ENCODE data around the gene TTC31. TPM values are rescaled to one million over a fixed set of nuclear protein-coding genes. Genes with fewer than 3 reads are reported as not detected.

TTC31 gene
- total RNA-seq, 2 experiments from 2014 or later = 20.6 to 26.1 TPM

- H3K4me1 Mint-ChIP-seq (ENCODE audit: low read depth) = peaks cover 17% of the 10 kb centered on the region
- Histone ChIP-seq H3K4me1 (ENCODE audit: insufficient read depth, low read length) (peaks cover 24% of the 10 kb centered on the region), H3K36me3 (ENCODE audit: insufficient read depth, low read length) (peaks cover 40% of the 10 kb centered on the region), H3K9me3 (ENCODE audit: control insufficient read depth in 1 of 2, insufficient read depth in 1 of 2, low read length in 2 of 2) (no peaks in the 10 kb centered on the region), H3K27ac (ENCODE audit: low read depth in 1 of 2, low read length in 2 of 2) (no peak overlapping the region), H3K27me3 (ENCODE audit: control insufficient read depth in 1 of 2, insufficient read depth in 2 of 2, low read length in 2 of 2) (no peaks in the 10 kb centered on the region), H3K4me3 (ENCODE audit: low read length) (no peak overlapping the region)
- TF ChIP-seq, protein P1, sequence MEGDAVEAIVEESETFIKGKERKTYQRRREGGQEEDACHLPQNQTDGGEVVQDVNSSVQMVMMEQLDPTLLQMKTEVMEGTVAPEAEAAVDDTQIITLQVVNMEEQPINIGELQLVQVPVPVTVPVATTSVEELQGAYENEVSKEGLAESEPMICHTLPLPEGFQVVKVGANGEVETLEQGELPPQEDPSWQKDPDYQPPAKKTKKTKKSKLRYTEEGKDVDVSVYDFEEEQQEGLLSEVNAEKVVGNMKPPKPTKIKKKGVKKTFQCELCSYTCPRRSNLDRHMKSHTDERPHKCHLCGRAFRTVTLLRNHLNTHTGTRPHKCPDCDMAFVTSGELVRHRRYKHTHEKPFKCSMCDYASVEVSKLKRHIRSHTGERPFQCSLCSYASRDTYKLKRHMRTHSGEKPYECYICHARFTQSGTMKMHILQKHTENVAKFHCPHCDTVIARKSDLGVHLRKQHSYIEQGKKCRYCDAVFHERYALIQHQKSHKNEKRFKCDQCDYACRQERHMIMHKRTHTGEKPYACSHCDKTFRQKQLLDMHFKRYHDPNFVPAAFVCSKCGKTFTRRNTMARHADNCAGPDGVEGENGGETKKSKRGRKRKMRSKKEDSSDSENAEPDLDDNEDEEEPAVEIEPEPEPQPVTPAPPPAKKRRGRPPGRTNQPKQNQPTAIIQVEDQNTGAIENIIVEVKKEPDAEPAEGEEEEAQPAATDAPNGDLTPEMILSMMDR (IDR thresholded peaks at IDR 0.05) = no peak
- H3K4me3 Mint-ChIP-seq = no peak overlapping the region
- intact Hi-C loops (cut with DNase I, micrococcal nuclease) = no loop called here
- H3K9me3 Mint-ChIP-seq = no peaks in the 10 kb centered on the region
- DNase-seq = no peak
- no peaks in the 10 kb centered on the region for H3K27me3 Mint-ChIP-seq
- ATAC-seq (ENCODE audit: poor library complexity) = no peak
- H3K27ac Mint-ChIP-seq = no peak overlapping the region
- ChIA-PET CTCF (no interaction called here), POLR2A (no interaction called here)
- H3K36me3 Mint-ChIP-seq (ENCODE audit: low read depth) = peaks cover 62% of the 10 kb centered on the region
These were observed 3.3 kb downstream of the TTC31 start for GRCh38 chr2:74486141-74486540.

GRCh38 chr2:74488643-74489481 is 6.0 kb downstream of the TTC31 start:
- H3K36me3 Mint-ChIP-seq (ENCODE audit: low read depth) = peaks cover 78% of the 10 kb centered on the region
- ChIA-PET CTCF (no interaction called here), POLR2A (interaction anchor here (0.7 to 0.9 kb wide), 3 partner anchors 15 to 34 kb away, joined by 3 read pairs; partner anchors contain the start of gene INO80B)
- H3K27ac Mint-ChIP-seq = no peak overlapping the region
- Histone ChIP-seq H3K27ac (ENCODE audit: low read depth in 1 of 2, low read length in 2 of 2) (no peak overlapping the region), H3K36me3 (ENCODE audit: insufficient read depth, low read length) (peaks cover 66% of the 10 kb centered on the region), H3K9me3 (ENCODE audit: control insufficient read depth in 1 of 2, insufficient read depth in 1 of 2, low read length in 2 of 2) (no peaks in the 10 kb centered on the region), H3K4me1 (ENCODE audit: insufficient read depth, low read length) (peaks cover 4% of the 10 kb centered on the region), H3K4me3 (ENCODE audit: low read length) (no peak overlapping the region), H3K27me3 (ENCODE audit: control insufficient read depth in 1 of 2, insufficient read depth in 2 of 2, low read length in 2 of 2) (no peaks in the 10 kb centered on the region)
- TF ChIP-seq, protein P1 (IDR thresholded peaks at IDR 0.05) = no peak
- intact Hi-C loops (cut with DNase I, micrococcal nuclease) = no loop called here
- no peaks in the 10 kb centered on the region for H3K9me3 Mint-ChIP-seq
- no peak for DNase-seq
- no peak for ATAC-seq (ENCODE audit: poor library complexity)
- H3K4me3 Mint-ChIP-seq = no peak overlapping the region
- peaks cover 4% of the 10 kb centered on the region for H3K4me1 Mint-ChIP-seq (ENCODE audit: low read depth)
- no peaks in the 10 kb centered on the region for H3K27me3 Mint-ChIP-seq

DNA sequence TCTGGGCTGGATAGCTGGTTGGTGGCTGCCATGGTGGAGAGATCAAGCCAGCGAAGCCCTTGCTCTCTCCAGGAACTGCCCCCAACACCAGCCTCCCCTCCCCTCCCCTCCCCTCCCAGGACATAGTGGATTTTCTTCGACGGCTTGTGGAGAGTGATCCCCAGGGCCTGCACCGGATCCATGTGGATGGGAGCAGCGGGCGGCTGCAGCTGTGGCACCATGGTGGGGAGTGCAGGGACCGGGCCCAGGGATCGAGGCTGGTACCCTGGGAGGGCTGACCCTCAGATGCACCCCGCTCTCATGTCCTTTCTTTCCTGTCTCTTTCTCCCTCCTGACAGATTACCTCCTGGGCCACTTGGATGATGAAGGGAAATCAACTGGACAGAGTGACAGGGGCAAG is 7.0 kb downstream of the TTC31 start:
- Histone ChIP-seq H3K9me3 (ENCODE audit: control insufficient read depth in 1 of 2, insufficient read depth in 1 of 2, low read length in 2 of 2) (no peaks in the 10 kb centered on the region), H3K4me3 (ENCODE audit: low read length) (no peak overlapping the region), H3K27me3 (ENCODE audit: control insufficient read depth in 1 of 2, insufficient read depth in 2 of 2, low read length in 2 of 2) (no peaks in the 10 kb centered on the region), H3K4me1 (ENCODE audit: insufficient read depth, low read length) (no peaks in the 10 kb centered on the region), H3K36me3 (ENCODE audit: insufficient read depth, low read length) (peaks cover 69% of the 10 kb centered on the region), H3K27ac (ENCODE audit: low read depth in 1 of 2, low read length in 2 of 2) (no peak overlapping the region)
- Mint-ChIP-seq H3K27ac (no peak overlapping the region), H3K4me1 (ENCODE audit: low read depth) (peaks cover 4% of the 10 kb centered on the region), H3K9me3 (no peaks in the 10 kb centered on the region), H3K4me3 (peak overlapping the region; percentile 20), H3K27me3 (no peaks in the 10 kb centered on the region), H3K36me3 (ENCODE audit: low read depth) (peaks cover 79% of the 10 kb centered on the region)
- TF ChIP-seq, protein P1 (IDR thresholded peaks at IDR 0.05) = no peak
- intact Hi-C loops (cut with DNase I, micrococcal nuclease) = no loop called here
- CTCF ChIA-PET = no interaction called here
- ATAC-seq (ENCODE audit: poor library complexity) (no peak), DNase-seq (no peak)
- POLR2A ChIA-PET = no interaction called here
